ENCODE measurements around the gene GABRG3.

GABRG3 gene

DNA sequence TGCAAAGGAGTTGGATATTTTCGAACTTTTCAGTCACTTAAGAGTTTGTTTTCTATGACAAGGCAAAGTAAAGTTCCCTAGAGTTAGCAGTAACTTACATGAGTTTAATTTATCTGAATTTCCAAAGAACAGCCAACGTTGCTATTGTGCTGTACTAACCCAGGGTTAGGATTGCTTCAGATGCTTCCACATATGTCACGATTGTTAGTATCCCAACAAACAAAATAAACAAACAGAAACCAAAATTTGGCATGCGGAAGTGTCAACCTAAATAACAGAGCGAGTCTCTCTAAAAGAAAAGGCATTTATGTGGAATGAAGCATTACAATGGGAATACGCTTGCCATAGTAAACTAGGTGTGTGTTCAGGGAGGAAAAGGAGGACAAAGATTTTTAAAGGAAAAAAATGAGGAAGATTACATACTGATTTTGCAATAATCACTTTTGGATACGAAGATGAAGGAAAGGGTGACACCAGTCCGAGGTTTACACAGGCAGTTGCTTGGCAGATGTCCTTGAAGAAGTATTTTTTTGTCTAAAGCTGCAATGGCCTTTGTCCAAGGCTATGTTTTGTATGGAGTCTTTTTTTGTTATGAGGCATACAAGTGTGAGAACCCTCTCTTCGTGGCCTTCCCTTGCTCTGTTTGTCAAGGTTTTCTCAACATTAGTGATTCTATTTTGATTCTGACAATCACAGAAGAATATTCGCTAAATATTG lies 267.9 kb downstream of the GABRG3 start (continued):
- TF ChIP-seq GLI4 (tag by site-specific recombination; IDR thresholded peaks at IDR 0.05) (no peak), ZNF629 (tag by site-specific recombination; IDR thresholded peaks at IDR 0.05) (no peak)
- TF ChIP-seq, protein P1, sequence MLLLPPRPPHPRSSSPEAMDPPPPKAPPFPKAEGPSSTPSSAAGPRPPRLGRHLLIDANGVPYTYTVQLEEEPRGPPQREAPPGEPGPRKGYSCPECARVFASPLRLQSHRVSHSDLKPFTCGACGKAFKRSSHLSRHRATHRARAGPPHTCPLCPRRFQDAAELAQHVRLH (tag by site-specific recombination; IDR thresholded peaks at IDR 0.05), result no peak

DNA sequence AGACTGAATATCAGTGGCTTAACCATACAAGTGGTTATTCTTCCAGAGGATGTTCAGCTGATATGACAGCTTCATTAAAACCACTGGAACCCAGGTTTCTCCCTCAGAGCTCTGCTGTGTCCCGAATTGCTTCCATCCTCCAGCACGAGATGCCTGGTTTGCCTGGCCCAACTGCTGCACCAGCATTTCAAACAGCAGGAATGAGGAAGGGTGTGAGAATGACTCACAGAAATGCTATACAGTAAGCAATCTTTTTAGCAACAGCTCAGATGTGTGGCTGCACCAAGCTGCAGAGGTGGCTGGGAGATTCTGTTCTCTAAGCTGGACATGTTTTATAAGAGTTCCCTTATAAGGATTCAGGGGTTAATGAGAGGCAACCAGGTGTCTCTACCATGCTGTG lies 271.0 kb downstream of the GABRG3 start:
- H3K4me1 ChIP-seq (ENCODE audit: control insufficient read depth, insufficient read depth, low read length), result no peaks in the 10 kb centered on the region
- H3K36me3 ChIP-seq (ENCODE audit: control insufficient read depth in 2 of 2, insufficient read depth in 1 of 2, low read length in 2 of 2), result no peaks in the 10 kb centered on the region
- H3K4me3 ChIP-seq (ENCODE audit: low read depth, low read length), result no peak overlapping the region
- no peaks in the 10 kb centered on the region for H3K9me3 ChIP-seq (ENCODE audit: control insufficient read depth, insufficient read depth, low read depth, low read length)
- ChIA-PET CTCF (no interaction called here), POLR2A (no interaction called here)
- no peak for TF ChIP-seq ZNF121 (tag by site-specific recombination; IDR thresholded peaks at IDR 0.05)
- TF ChIP-seq, protein P2, sequence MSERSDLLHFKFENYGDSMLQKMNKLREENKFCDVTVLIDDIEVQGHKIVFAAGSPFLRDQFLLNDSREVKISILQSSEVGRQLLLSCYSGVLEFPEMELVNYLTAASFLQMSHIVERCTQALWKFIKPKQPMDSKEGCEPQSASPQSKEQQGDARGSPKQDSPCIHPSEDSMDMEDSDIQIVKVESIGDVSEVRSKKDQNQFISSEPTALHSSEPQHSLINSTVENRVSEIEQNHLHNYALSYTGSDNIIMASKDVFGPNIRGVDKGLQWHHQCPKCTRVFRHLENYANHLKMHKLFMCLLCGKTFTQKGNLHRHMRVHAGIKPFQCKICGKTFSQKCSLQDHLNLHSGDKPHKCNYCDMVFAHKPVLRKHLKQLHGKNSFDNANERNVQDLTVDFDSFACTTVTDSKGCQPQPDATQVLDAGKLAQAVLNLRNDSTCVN (tag by site-specific recombination; optimal IDR thresholded peaks at IDR 0.05), result no peak
- TF ChIP-seq, protein P1 (tag by site-specific recombination; IDR thresholded peaks at IDR 0.05), result no peak
- no peak for TF ChIP-seq ZNF404 (tag by site-specific recombination; IDR thresholded peaks at IDR 0.05)
- no peak for TF ChIP-seq ZNF132 (tag by site-specific recombination; IDR thresholded peaks at IDR 0.05; ENCODE audit: borderline replicate concordance)
- no peak for TF ChIP-seq TCF7L2 (IDR thresholded peaks at IDR 0.05; ENCODE audit: borderline replicate concordance, low read depth, low read length)
- TF ChIP-seq ZNF843 (tag by site-specific recombination; IDR thresholded peaks at IDR 0.05), result no peak
- TF ChIP-seq MZF1 (tag by site-specific recombination; IDR thresholded peaks at IDR 0.05; ENCODE audit: borderline replicate concordance), result no peak
- TF ChIP-seq, protein P3, sequence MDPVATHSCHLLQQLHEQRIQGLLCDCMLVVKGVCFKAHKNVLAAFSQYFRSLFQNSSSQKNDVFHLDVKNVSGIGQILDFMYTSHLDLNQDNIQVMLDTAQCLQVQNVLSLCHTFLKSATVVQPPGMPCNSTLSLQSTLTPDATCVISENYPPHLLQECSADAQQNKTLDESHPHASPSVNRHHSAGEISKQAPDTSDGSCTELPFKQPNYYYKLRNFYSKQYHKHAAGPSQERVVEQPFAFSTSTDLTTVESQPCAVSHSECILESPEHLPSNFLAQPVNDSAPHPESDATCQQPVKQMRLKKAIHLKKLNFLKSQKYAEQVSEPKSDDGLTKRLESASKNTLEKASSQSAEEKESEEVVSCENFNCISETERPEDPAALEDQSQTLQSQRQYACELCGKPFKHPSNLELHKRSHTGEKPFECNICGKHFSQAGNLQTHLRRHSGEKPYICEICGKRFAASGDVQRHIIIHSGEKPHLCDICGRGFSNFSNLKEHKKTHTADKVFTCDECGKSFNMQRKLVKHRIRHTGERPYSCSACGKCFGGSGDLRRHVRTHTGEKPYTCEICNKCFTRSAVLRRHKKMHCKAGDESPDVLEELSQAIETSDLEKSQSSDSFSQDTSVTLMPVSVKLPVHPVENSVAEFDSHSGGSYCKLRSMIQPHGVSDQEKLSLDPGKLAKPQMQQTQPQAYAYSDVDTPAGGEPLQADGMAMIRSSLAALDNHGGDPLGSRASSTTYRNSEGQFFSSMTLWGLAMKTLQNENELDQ (tag by site-specific recombination; IDR thresholded peaks at IDR 0.05; ENCODE audit: low read depth), result no peak
- TF ChIP-seq, protein P4, sequence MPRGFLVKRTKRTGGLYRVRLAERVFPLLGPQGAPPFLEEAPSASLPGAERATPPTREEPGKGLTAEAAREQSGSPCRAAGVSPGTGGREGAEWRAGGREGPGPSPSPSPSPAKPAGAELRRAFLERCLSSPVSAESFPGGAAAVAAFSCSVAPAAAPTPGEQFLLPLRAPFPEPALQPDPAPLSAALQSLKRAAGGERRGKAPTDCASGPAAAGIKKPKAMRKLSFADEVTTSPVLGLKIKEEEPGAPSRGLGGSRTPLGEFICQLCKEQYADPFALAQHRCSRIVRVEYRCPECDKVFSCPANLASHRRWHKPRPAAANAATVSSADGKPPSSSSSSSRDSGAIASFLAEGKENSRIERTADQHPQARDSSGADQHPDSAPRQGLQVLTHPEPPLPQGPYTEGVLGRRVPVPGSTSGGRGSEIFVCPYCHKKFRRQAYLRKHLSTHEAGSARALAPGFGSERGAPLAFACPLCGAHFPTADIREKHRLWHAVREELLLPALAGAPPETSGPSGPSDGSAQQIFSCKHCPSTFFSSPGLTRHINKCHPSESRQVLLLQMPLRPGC (tag by site-specific recombination; IDR thresholded peaks at IDR 0.05), result no peak
- TF ChIP-seq, protein P5, sequence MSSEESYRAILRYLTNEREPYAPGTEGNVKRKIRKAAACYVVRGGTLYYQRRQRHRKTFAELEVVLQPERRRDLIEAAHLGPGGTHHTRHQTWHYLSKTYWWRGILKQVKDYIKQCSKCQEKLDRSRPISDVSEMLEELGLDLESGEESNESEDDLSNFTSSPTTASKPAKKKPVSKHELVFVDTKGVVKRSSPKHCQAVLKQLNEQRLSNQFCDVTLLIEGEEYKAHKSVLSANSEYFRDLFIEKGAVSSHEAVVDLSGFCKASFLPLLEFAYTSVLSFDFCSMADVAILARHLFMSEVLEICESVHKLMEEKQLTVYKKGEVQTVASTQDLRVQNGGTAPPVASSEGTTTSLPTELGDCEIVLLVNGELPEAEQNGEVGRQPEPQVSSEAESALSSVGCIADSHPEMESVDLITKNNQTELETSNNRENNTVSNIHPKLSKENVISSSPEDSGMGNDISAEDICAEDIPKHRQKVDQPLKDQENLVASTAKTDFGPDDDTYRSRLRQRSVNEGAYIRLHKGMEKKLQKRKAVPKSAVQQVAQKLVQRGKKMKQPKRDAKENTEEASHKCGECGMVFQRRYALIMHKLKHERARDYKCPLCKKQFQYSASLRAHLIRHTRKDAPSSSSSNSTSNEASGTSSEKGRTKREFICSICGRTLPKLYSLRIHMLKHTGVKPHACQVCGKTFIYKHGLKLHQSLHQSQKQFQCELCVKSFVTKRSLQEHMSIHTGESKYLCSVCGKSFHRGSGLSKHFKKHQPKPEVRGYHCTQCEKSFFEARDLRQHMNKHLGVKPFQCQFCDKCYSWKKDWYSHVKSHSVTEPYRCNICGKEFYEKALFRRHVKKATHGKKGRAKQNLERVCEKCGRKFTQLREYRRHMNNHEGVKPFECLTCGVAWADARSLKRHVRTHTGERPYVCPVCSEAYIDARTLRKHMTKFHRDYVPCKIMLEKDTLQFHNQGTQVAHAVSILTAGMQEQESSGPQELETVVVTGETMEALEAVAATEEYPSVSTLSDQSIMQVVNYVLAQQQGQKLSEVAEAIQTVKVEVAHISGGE (tag by site-specific recombination; conservative IDR thresholded peaks at IDR 0.05; ENCODE audit: low read depth), result no peak
- no peak for TF ChIP-seq ZNF184 (tag by site-specific recombination; IDR thresholded peaks at IDR 0.05)
- no peak for TF ChIP-seq ZNF544 (tag by site-specific recombination; IDR thresholded peaks at IDR 0.05)
- H3K27ac ChIP-seq (ENCODE audit: extremely low read depth, low read depth, low read length), result no peak overlapping the region
